ENCODE measurements around the gene BMPER. TPM values are rescaled to one million over a fixed set of nuclear protein-coding genes. Genes with fewer than 3 reads are reported as not detected.

BMPER gene
- total and polyA plus RNA-seq, 10 of the 15 experiments (the other 5 are each of a cell fraction or from before 2014, with no cell fraction given), result 0.02 to 0.08 TPM; not detected in 8

DNA sequence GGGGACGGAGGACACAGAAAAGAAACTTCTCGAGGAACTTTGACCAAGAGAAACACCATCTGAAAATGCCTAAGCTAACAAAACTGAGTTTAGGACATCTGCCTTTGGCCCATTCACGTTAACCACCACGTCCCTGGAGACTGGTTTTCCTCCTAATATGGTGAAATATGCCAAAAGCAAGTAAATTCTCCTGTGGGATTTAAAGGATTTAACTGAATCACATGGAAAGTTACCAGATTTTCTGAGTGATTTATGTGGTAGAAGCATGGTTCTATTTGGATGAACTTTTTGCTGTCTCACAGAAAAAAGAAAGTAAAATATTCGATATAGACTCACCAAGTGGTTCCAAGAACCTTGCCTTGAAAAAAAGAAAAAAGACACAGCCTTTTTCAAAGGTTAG lies 30.4 kb upstream of the BMPER start:
- H4K20me1 ChIP-seq (ENCODE audit: control insufficient read depth, insufficient read depth), result no peaks in the 10 kb centered on the region
- FAIRE-seq, result no peak
- CTCF ChIA-PET, result no interaction called here
- in situ Hi-C loops (cut with MboI), result no loop called here
- no peaks in the 10 kb centered on the region for H3K79me2 ChIP-seq (ENCODE audit: control insufficient read depth, insufficient read depth, low read length)
- no peak for DNase-seq (ENCODE audit: low read depth, low spot score)
- no peak overlapping the region for H3K9ac ChIP-seq (ENCODE audit: control insufficient read depth, insufficient read depth, low read length)
- intact Hi-C loops (cut with micrococcal nuclease; ENCODE audit: unreplicated experiment), result no loop called here
- H3K4me3 ChIP-seq, result no peak overlapping the region
- no peak overlapping the region for H3K4me2 ChIP-seq (ENCODE audit: control insufficient read depth, insufficient read depth)
- H3K36me3 ChIP-seq (ENCODE audit: control insufficient read depth in 2 of 2, insufficient read depth in 2 of 2, low read length in 1 of 2), result no peaks in the 10 kb centered on the region
- no peak for ATAC-seq
- BruUV-seq (replicated peaks), result no TSS peak
- H3K27me3 ChIP-seq (replicated peaks in 1 of 2; ENCODE audit: control insufficient read depth in 2 of 2, insufficient read depth in 2 of 2, low read length in 1 of 2), result no peaks in the 10 kb centered on the region; a peak in 1 of 4 replicates
- no peak overlapping the region for H3K27ac ChIP-seq (ENCODE audit: control insufficient read depth, insufficient read depth)
- H2AFZ ChIP-seq (ENCODE audit: control insufficient read depth, low read depth, low read length), result no peak overlapping the region
- TF ChIP-seq, protein P1, sequence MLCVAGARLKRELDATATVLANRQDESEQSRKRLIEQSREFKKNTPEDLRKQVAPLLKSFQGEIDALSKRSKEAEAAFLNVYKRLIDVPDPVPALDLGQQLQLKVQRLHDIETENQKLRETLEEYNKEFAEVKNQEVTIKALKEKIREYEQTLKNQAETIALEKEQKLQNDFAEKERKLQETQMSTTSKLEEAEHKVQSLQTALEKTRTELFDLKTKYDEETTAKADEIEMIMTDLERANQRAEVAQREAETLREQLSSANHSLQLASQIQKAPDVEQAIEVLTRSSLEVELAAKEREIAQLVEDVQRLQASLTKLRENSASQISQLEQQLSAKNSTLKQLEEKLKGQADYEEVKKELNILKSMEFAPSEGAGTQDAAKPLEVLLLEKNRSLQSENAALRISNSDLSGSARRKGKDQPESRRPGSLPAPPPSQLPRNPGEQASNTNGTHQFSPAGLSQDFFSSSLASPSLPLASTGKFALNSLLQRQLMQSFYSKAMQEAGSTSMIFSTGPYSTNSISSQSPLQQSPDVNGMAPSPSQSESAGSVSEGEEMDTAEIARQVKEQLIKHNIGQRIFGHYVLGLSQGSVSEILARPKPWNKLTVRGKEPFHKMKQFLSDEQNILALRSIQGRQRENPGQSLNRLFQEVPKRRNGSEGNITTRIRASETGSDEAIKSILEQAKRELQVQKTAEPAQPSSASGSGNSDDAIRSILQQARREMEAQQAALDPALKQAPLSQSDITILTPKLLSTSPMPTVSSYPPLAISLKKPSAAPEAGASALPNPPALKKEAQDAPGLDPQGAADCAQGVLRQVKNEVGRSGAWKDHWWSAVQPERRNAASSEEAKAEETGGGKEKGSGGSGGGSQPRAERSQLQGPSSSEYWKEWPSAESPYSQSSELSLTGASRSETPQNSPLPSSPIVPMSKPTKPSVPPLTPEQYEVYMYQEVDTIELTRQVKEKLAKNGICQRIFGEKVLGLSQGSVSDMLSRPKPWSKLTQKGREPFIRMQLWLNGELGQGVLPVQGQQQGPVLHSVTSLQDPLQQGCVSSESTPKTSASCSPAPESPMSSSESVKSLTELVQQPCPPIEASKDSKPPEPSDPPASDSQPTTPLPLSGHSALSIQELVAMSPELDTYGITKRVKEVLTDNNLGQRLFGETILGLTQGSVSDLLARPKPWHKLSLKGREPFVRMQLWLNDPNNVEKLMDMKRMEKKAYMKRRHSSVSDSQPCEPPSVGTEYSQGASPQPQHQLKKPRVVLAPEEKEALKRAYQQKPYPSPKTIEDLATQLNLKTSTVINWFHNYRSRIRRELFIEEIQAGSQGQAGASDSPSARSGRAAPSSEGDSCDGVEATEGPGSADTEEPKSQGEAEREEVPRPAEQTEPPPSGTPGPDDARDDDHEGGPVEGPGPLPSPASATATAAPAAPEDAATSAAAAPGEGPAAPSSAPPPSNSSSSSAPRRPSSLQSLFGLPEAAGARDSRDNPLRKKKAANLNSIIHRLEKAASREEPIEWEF (IDR thresholded peaks at IDR 0.05; ENCODE audit: insufficient replicate concordance, low read depth, low read length), result no peak
- TF ChIP-seq, protein P2, sequence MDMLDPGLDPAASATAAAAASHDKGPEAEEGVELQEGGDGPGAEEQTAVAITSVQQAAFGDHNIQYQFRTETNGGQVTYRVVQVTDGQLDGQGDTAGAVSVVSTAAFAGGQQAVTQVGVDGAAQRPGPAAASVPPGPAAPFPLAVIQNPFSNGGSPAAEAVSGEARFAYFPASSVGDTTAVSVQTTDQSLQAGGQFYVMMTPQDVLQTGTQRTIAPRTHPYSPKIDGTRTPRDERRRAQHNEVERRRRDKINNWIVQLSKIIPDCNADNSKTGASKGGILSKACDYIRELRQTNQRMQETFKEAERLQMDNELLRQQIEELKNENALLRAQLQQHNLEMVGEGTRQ (IDR thresholded peaks at IDR 0.05; ENCODE audit: borderline replicate concordance, low read depth, low read length), result no peak
- TF ChIP-seq, protein P3, sequence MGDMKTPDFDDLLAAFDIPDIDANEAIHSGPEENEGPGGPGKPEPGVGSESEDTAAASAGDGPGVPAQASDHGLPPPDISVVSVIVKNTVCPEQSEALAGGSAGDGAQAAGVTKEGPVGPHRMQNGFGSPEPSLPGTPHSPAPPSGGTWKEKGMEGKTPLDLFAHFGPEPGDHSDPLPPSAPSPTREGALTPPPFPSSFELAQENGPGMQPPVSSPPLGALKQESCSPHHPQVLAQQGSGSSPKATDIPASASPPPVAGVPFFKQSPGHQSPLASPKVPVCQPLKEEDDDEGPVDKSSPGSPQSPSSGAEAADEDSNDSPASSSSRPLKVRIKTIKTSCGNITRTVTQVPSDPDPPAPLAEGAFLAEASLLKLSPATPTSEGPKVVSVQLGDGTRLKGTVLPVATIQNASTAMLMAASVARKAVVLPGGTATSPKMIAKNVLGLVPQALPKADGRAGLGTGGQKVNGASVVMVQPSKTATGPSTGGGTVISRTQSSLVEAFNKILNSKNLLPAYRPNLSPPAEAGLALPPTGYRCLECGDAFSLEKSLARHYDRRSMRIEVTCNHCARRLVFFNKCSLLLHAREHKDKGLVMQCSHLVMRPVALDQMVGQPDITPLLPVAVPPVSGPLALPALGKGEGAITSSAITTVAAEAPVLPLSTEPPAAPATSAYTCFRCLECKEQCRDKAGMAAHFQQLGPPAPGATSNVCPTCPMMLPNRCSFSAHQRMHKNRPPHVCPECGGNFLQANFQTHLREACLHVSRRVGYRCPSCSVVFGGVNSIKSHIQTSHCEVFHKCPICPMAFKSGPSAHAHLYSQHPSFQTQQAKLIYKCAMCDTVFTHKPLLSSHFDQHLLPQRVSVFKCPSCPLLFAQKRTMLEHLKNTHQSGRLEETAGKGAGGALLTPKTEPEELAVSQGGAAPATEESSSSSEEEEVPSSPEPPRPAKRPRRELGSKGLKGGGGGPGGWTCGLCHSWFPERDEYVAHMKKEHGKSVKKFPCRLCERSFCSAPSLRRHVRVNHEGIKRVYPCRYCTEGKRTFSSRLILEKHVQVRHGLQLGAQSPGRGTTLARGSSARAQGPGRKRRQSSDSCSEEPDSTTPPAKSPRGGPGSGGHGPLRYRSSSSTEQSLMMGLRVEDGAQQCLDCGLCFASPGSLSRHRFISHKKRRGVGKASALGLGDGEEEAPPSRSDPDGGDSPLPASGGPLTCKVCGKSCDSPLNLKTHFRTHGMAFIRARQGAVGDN (IDR thresholded peaks at IDR 0.05), result no peak
- H3K9me3 ChIP-seq (replicated peaks; ENCODE audit: control insufficient read depth, insufficient read depth, low read length), result no peaks in the 10 kb centered on the region
- RAD21 ChIA-PET (ENCODE audit: unreplicated experiment), result no interaction called here
- SMC1A ChIA-PET (ENCODE audit: uncharacterized antibody, unreplicated experiment), result no interaction called here
- H3K4me1 ChIP-seq (ENCODE audit: control insufficient read depth, insufficient read depth, low read length), result no peaks in the 10 kb centered on the region
- POLR2A ChIA-PET, result no interaction called here
- 17% methylated on average over 5 of the region's 5 CpGs for WGBS (ENCODE audit: insufficient coverage, insufficient replicate concordance, low lambda C conversion rate, missing lambda C conversion rate)
